ENCODE measurements around the gene HIRA. TPM values are rescaled to one million over a fixed set of nuclear protein-coding genes. Genes with fewer than 3 reads are reported as not detected.

The HIRA gene
- total and polyA plus RNA-seq, 2 of the 8 experiments (the other 6 are each of a cell fraction or from before 2014, with no cell fraction given) = 34.9 to 67.2 TPM

- 84% methylated on average over 4 of the region's 4 CpGs; no CpG with 5 or more reads in 1 of the 2 experiments for WGBS, 2 experiments (ENCODE audit: extremely low coverage in 1 of 2, insufficient coverage in 1 of 2, insufficient read length in 1 of 2, insufficient replicate concordance in 2 of 2, low coverage in 1 of 2, low lambda C conversion rate in 2 of 2, missing lambda C conversion rate in 1 of 2)
- no peak overlapping the region for H2AK5ac ChIP-seq (ENCODE audit: low read depth, low read length)
- ChIA-PET CTCF (ENCODE audit: partially characterized antibody) (interaction anchor here (0.9 to 4.6 kb wide), 3 partner anchors 8 to 89 kb away, joined by 3 to 34 read pairs (median 5); no protein-coding TSS in a partner anchor), POLR2A (ENCODE audit: partially characterized antibody) (interaction anchor here (0.7 to 3.4 kb wide), 3 partner anchors 14 to 322 kb away, joined by 3 to 9 read pairs (median 4); partner anchors contain the start of genes CDC45 and UFD1)
- no peaks in the 10 kb centered on the region for H3K4me1 ChIP-seq (replicated peaks in 1 of 4; ENCODE audit: control insufficient read depth in 3 of 4, insufficient read depth in 4 of 4, low read length in 3 of 4)
- H4K5ac ChIP-seq (ENCODE audit: insufficient read length, low read depth, low read length) = no peak overlapping the region
- no peak overlapping the region for H3K18ac ChIP-seq (ENCODE audit: extremely low read depth, low read length)
- H4K8ac ChIP-seq (ENCODE audit: extremely low read depth, insufficient read depth, low read length) = no peak overlapping the region
- H3K56ac ChIP-seq (replicated peaks; ENCODE audit: insufficient read length, low read depth, low read length) = no peak overlapping the region
- FAIRE-seq (no peak), DNase-seq (ENCODE audit: low read depth in 1 of 2, low spot score in 2 of 2) (no peak)
- TF ChIP-seq SP1 (IDR thresholded peaks at IDR 0.05; ENCODE audit: low read depth, low read length) (no peak), NRF1 (IDR thresholded peaks at IDR 0.05; ENCODE audit: low read depth, low read length) (no peak), CBX5 (IDR thresholded peaks at IDR 0.05; ENCODE audit: low read depth, low read length) (no peak), KDM5A (IDR thresholded peaks at IDR 0.05; ENCODE audit: low read length) (no peak), TEAD4 (IDR thresholded peaks at IDR 0.05; ENCODE audit: low read depth, low read length) (no peak), USF2 (IDR thresholded peaks at IDR 0.05; ENCODE audit: low read length) (no peak), E2F6 (IDR thresholded peaks at IDR 0.05) (no peak), JUND (IDR thresholded peaks at IDR 0.05; ENCODE audit: low read length) (no peak), POU5F1 (IDR thresholded peaks at IDR 0.05; ENCODE audit: low read depth, low read length) (no peak), ASH2L (IDR thresholded peaks at IDR 0.05; ENCODE audit: low read length) (no peak), RNF2 (IDR thresholded peaks at IDR 0.05; ENCODE audit: borderline replicate concordance, low read depth, low read length, missing control alignments, poor library complexity, severe bottlenecking) (no peak), ATF3 (IDR thresholded peaks at IDR 0.05; ENCODE audit: insufficient read depth, low read depth, low read length) (no peak)
- peaks cover 0 to 10% of the 10 kb centered on the region in 2 experiments for H4K20me1 ChIP-seq (replicated peaks in 1 of 2; ENCODE audit: control insufficient read depth in 1 of 2, insufficient read depth in 2 of 2, low read length in 2 of 2)
- H3K79me1 ChIP-seq (ENCODE audit: low read depth, low read length) = peaks cover 2% of the 10 kb centered on the region; the same call in 1 of the 2 replicates
- no peak overlapping the region for H2BK12ac ChIP-seq (ENCODE audit: low read depth, low read length)
- no peak overlapping the region for H3K4me2 ChIP-seq (ENCODE audit: insufficient read depth in 1 of 2, low read depth in 2 of 2, low read length in 2 of 2)
- no peak overlapping the region for H2BK5ac ChIP-seq (ENCODE audit: low read depth, low read length)
- no peak overlapping the region for H3K27ac ChIP-seq (ENCODE audit: low read depth, low read length)
- no peak overlapping the region for H2BK20ac ChIP-seq (ENCODE audit: low read length)
- no peak overlapping the region for H3K4ac ChIP-seq (replicated peaks; ENCODE audit: insufficient read length, low read depth, low read length)
- H2BK120ac ChIP-seq (replicated peaks; ENCODE audit: low read depth, low read length) = no peak overlapping the region
- H2AFZ ChIP-seq (ENCODE audit: low read length) = no peak overlapping the region
- H3K9ac ChIP-seq (replicated peaks in 1 of 4; ENCODE audit: extremely low read depth in 1 of 4, low read depth in 3 of 4, low read length in 3 of 4) = no peak overlapping the region
- H3K79me2 ChIP-seq (ENCODE audit: control insufficient read depth in 1 of 2, insufficient read depth in 2 of 2, low read length in 2 of 2) = no peaks in the 10 kb centered on the region
- H3K14ac ChIP-seq (ENCODE audit: insufficient read length) = no peak overlapping the region
- H3K9me3 ChIP-seq (ENCODE audit: insufficient read depth in 2 of 2, low read depth in 1 of 2, low read length in 1 of 2) = no peaks in the 10 kb centered on the region
- no peaks in the 10 kb centered on the region for H3K27me3 ChIP-seq (replicated peaks in 1 of 4; ENCODE audit: control insufficient read depth in 3 of 4, extremely low read depth in 1 of 4, insufficient read depth in 3 of 4, low read length in 3 of 4)
- H2BK15ac ChIP-seq (ENCODE audit: low read length) = no peak overlapping the region
- no peak overlapping the region for H3K4me3 ChIP-seq (ENCODE audit: extremely low read depth in 1 of 4, insufficient read depth in 2 of 4, low read depth in 3 of 4, low read length in 4 of 4)
- H3K23ac ChIP-seq (ENCODE audit: insufficient read length) = no peak overlapping the region
- H3K23me2 ChIP-seq (ENCODE audit: low read depth, low read length) = no peaks in the 10 kb centered on the region
- no peak overlapping the region for H4K91ac ChIP-seq (replicated peaks; ENCODE audit: insufficient read length, low read length)
- peaks cover 14 to 57% (median 38%) of the 10 kb centered on the region in 4 experiments for H3K36me3 ChIP-seq (ENCODE audit: control insufficient read depth in 2 of 4, insufficient read depth in 4 of 4, low read length in 3 of 4)
Measured at GRCh38 chr22:19464975-19465374, 33.4 kb upstream of the HIRA start.
